Endodermal cell (in vitro differentiated cells): ENCODE data around the gene TPGS1. TPM values are rescaled to one million over a fixed set of nuclear protein-coding genes. Genes with fewer than 3 reads are reported as not detected.

ENCODE experiments used
- DNase-seq: peaks from one replicate; pipeline ENCODE4 v3.0.0-alpha.2; 2017
- H3K27ac ChIP-seq: 2 replicates; pipeline ENCODE4 v1.5.1; 2013; ENCODE audit warnings: mild to moderate bottlenecking, low read depth, low read length, moderate library complexity
- H3K27me3 ChIP-seq: 2 replicates; pipeline ENCODE4 v1.6.1; 2013; ENCODE audit warnings: mild to moderate bottlenecking, low read length, moderate library complexity; ENCODE audit not compliant: insufficient read depth, control insufficient read depth, poor library complexity, severe bottlenecking
- H3K36me3 ChIP-seq: 2 replicates; pipeline ENCODE4 v1.7.0; 2013; ENCODE audit warnings: mild to moderate bottlenecking, low read length, moderate library complexity; ENCODE audit not compliant: control insufficient read depth, insufficient read depth
- H3K4me1 ChIP-seq: one replicate; pipeline ENCODE4 v1.7.0; 2013; ENCODE audit warnings: low read length; ENCODE audit not compliant: control insufficient read depth, insufficient read depth
- H3K4me3 ChIP-seq: 2 replicates; pipeline ENCODE4 v1.5.1; 2013; ENCODE audit warnings: mild to moderate bottlenecking, low read length, moderate library complexity
- H3K9ac ChIP-seq: 2 replicates; pipeline ENCODE4 v1.6.1; 2013; ENCODE audit warnings: mild to moderate bottlenecking, low read length, moderate library complexity; ENCODE audit not compliant: poor library complexity, severe bottlenecking; ENCODE audit errors: extremely low read depth
- H3K9me3 ChIP-seq: 2 replicates; pipeline ENCODE4 v1.6.1; 2013; ENCODE audit warnings: mild to moderate bottlenecking, low read length, moderate library complexity; ENCODE audit not compliant: control insufficient read depth
- H3K27ac Mint-ChIP-seq: 2 replicates; pipeline ENCODE4 v1.8.0; 2020; ENCODE audit warnings: mixed read lengths
- H3K27me3 Mint-ChIP-seq: 2 replicates; pipeline ENCODE4 v1.8.0; 2021; ENCODE audit warnings: mild to moderate bottlenecking, mixed read lengths; ENCODE audit not compliant: insufficient read depth
- H3K36me3 Mint-ChIP-seq: 2 replicates; pipeline ENCODE4 v1.8.0; 2020; ENCODE audit warnings: low read depth, mixed read lengths
- H3K4me1 Mint-ChIP-seq: 2 replicates; pipeline ENCODE4 v1.8.0; 2020; ENCODE audit warnings: mixed read lengths
- H3K4me3 Mint-ChIP-seq: 2 replicates; pipeline ENCODE4 v1.8.0; 2020; ENCODE audit warnings: mild to moderate bottlenecking, moderate library complexity, mixed read lengths
- H3K9me3 Mint-ChIP-seq: 2 replicates; pipeline ENCODE4 v1.8.0; 2020; ENCODE audit warnings: mild to moderate bottlenecking, mixed read lengths
- CTCF ChIP-seq: fragments of 200-600 bp; sonication (generic); conservative IDR thresholded peaks from 2 replicates; pipeline ENCODE4 v1.5.0; 2021; ENCODE audit warnings: antibody characterized with exemption, mild to moderate bottlenecking
- WGBS, 2 experiments: methylation state at CpG; one replicate each; pipeline versions ENCODE4 v1.1.5 to v1.1.7; 2013; ENCODE audit warnings: missing lambda C conversion rate in 2 of 2, mixed read lengths in 1 of 2; ENCODE audit not compliant: insufficient coverage in 1 of 2, insufficient read length in 1 of 2; 5-methylcytosine and 5-hydroxymethylcytosine counted together
- total RNA-seq, 2 donors: library from RNA; stranded (reverse); fragmentation: NEBNext Ultra II Directional in 1 of 2; extraction: Animal tissue kit (Norgen Biotek cat#: 25700) in 1 of 2; gene quantifications; 2 replicates in 1 of 2; 3 replicates in 1 of 2; pipeline ENCODE4 v1.2.1, GENCODE V29; 2021

Gene TPGS1
- total RNA-seq, 2 donors from 2014 or later: 11.7 to 13.0 TPM

- peak; percentile 38 for DNase-seq
- H3K4me3 Mint-ChIP-seq: no peak overlapping the region
- Histone ChIP-seq H3K9me3 (no peaks in the 10 kb centered on the region), H3K4me1 (no peaks in the 10 kb centered on the region), H3K9ac (no peak overlapping the region), H3K4me3 (no peak overlapping the region), H3K36me3 (no peaks in the 10 kb centered on the region), H3K27ac (no peak overlapping the region), H3K27me3 (peaks cover 24% of the 10 kb centered on the region)
- 90% methylated on average over 22 to 31 of the region's 31 CpGs for WGBS, 2 experiments
- no peaks in the 10 kb centered on the region for H3K36me3 Mint-ChIP-seq
- H3K27ac Mint-ChIP-seq: no peak overlapping the region
- peaks cover 5% of the 10 kb centered on the region for H3K4me1 Mint-ChIP-seq
- peaks cover 50% of the 10 kb centered on the region for H3K27me3 Mint-ChIP-seq
- no peaks in the 10 kb centered on the region for H3K9me3 Mint-ChIP-seq
- TF ChIP-seq CTCF: no peak
Measured at GRCh38 chr19:498977-499623, 8.2 kb upstream of the TPGS1 start.

GRCh38 chr19:501646-502045, 5.7 kb upstream of the TPGS1 start:
- Mint-ChIP-seq H3K27me3 (peaks cover 38% of the 10 kb centered on the region), H3K27ac (no peak overlapping the region), H3K36me3 (no peaks in the 10 kb centered on the region), H3K4me3 (no peak overlapping the region), H3K9me3 (no peaks in the 10 kb centered on the region), H3K4me1 (peaks cover 9% of the 10 kb centered on the region)
- WGBS, 2 experiments: 90 to 96% methylated on average over 2 to 17 of the region's 17 CpGs
- no peaks in the 10 kb centered on the region for H3K4me1 ChIP-seq
- TF ChIP-seq CTCF: no peak
- peak; percentile 41 for DNase-seq
- no peak overlapping the region for H3K27ac ChIP-seq
- H3K9ac ChIP-seq: no peak overlapping the region
- no peaks in the 10 kb centered on the region for H3K36me3 ChIP-seq
- H3K4me3 ChIP-seq: no peak overlapping the region
- no peaks in the 10 kb centered on the region for H3K9me3 ChIP-seq
- H3K27me3 ChIP-seq: peaks cover 24% of the 10 kb centered on the region

- Histone ChIP-seq H3K27me3 (peaks cover under 1% of the 10 kb centered on the region), H3K4me1 (no peaks in the 10 kb centered on the region), H3K36me3 (peaks cover 4% of the 10 kb centered on the region), H3K9ac (no peak overlapping the region), H3K4me3 (no peak overlapping the region), H3K27ac (no peak overlapping the region), H3K9me3 (no peaks in the 10 kb centered on the region)
- Mint-ChIP-seq H3K36me3 (peaks cover 10% of the 10 kb centered on the region), H3K9me3 (no peaks in the 10 kb centered on the region), H3K27ac (no peak overlapping the region), H3K4me3 (no peak overlapping the region), H3K4me1 (peaks cover 13% of the 10 kb centered on the region), H3K27me3 (peaks cover 18% of the 10 kb centered on the region)
- WGBS, 2 experiments: 87 to 94% methylated on average over 14 of the region's 14 CpGs
- DNase-seq: peak; percentile 35
- no peak for TF ChIP-seq CTCF
Measured at GRCh38 chr19:504616-505015, 2.7 kb upstream of the TPGS1 start.
